HEK293 (cell line): ENCODE data around the gene MAK.
"Not testable (repeated sequence)": the region's sequence is repeated elsewhere in the genome, so short reads cannot be mapped to it uniquely, and the experiment has no call there.

Experiments used
- CTCF ChIA-PET: fragments of 350-600 bp; formaldehyde crosslinking; extraction: SDS; loops from one replicate; lab custom pipeline; 2021; ENCODE audit warnings: antibody characterized with exemption; lab: Yijun Ruan, JAX
- POLR2A ChIA-PET: fragments of 300-600 bp; formaldehyde crosslinking; extraction: SDS; loops from one replicate; lab custom pipeline; 2020; ENCODE audit warnings: antibody characterized with exemption, inconsistent platforms; lab: Yijun Ruan, JAX
- H3K27ac ChIP-seq: fragments of 200-500 bp; sonication (Bioruptor generic); 2 replicates; pipeline ENCODE4 v1.5.1; 2014; ENCODE audit warnings: low read depth, low read length, control low read depth, inconsistent platforms; ENCODE audit errors: extremely low read depth
- H3K36me3 ChIP-seq, 2 experiments: fragments of 200-500 bp in 1 of 2; sonication (Bioruptor generic) in 1 of 2; 1 replicate in 1 of 2; 2 replicates in 1 of 2; pipeline ENCODE4 v1.5.1; 2014 to 2017; ENCODE audit warnings: inconsistent platforms in 2 of 2, low read length in 2 of 2; ENCODE audit not compliant: control insufficient read depth in 2 of 2, insufficient read depth in 1 of 2
- H3K4me1 ChIP-seq: fragments of 200-500 bp; sonication (Bioruptor generic); 2 replicates; pipeline ENCODE4 v1.5.1; 2014; ENCODE audit warnings: mild to moderate bottlenecking, low read length, inconsistent platforms; ENCODE audit not compliant: control insufficient read depth, insufficient read depth
- H3K4me3 ChIP-seq: 2 replicates; pipeline ENCODE4 v1.5.1; 2011; ENCODE audit warnings: low read depth, mild to moderate bottlenecking, control low read depth, low read length, moderate library complexity
- H3K9me3 ChIP-seq: fragments of 200-500 bp; sonication (Bioruptor generic); 2 replicates; pipeline ENCODE4 v1.5.1; 2014; ENCODE audit warnings: low read depth, low read length, inconsistent platforms; ENCODE audit not compliant: control insufficient read depth, insufficient read depth
- AEBP2 ChIP-seq: fragments of 450-650 bp; formaldehyde crosslinking; IDR thresholded peaks from 2 replicates; pipeline ENCODE4 v1.5.1; 2016; ENCODE audit warnings: missing biosample characterization, missing genetic modification characterization, borderline replicate concordance
- KLF16 ChIP-seq: fragments of 450-650 bp; formaldehyde crosslinking; IDR thresholded peaks from 2 replicates; pipeline ENCODE4 v1.5.1; 2017; ENCODE audit warnings: missing biosample characterization, missing genetic modification characterization
- OSR2 ChIP-seq: fragments of 450-650 bp; formaldehyde crosslinking; IDR thresholded peaks from 2 replicates; pipeline ENCODE4 v1.5.1; 2016; ENCODE audit warnings: missing biosample characterization, missing genetic modification characterization
- PRDM4 ChIP-seq: fragments of 450-650 bp; formaldehyde crosslinking; IDR thresholded peaks from 2 replicates; pipeline ENCODE4 v1.5.1; 2017; ENCODE audit warnings: missing biosample characterization, missing genetic modification characterization
- SCRT2 ChIP-seq: fragments of 450-650 bp; formaldehyde crosslinking; IDR thresholded peaks from 2 replicates; pipeline ENCODE4 v1.5.1; 2016; ENCODE audit warnings: missing biosample characterization, missing genetic modification characterization
- TCF7L2 ChIP-seq: IDR thresholded peaks from 2 replicates; pipeline ENCODE4 v1.6.1; 2011; ENCODE audit warnings: low read depth, mild to moderate bottlenecking, inconsistent platforms, low read length, moderate library complexity, borderline replicate concordance
- ZBTB1 ChIP-seq: fragments of 450-650 bp; formaldehyde crosslinking; IDR thresholded peaks from 2 replicates; pipeline ENCODE4 v1.5.1; 2016; ENCODE audit warnings: missing biosample characterization, missing genetic modification characterization
- ZEB2 ChIP-seq: fragments of 450-650 bp; formaldehyde crosslinking; IDR thresholded peaks from 2 replicates; pipeline ENCODE4 v1.5.1; 2016; ENCODE audit warnings: missing biosample characterization, missing genetic modification characterization
- ZNF155 ChIP-seq: fragments of 450-650 bp; formaldehyde crosslinking; IDR thresholded peaks from 2 replicates; pipeline ENCODE4 v1.5.1; 2016; ENCODE audit warnings: missing biosample characterization, missing genetic modification characterization
- ZNF202 ChIP-seq: fragments of 450-650 bp; formaldehyde crosslinking; IDR thresholded peaks from 2 replicates; pipeline ENCODE4 v1.5.1; 2016; ENCODE audit warnings: missing biosample characterization, missing genetic modification characterization, borderline replicate concordance
- ZNF624 ChIP-seq: fragments of 450-650 bp; formaldehyde crosslinking; IDR thresholded peaks from 2 replicates; pipeline ENCODE4 v1.5.1; 2017; ENCODE audit warnings: missing biosample characterization, missing genetic modification characterization
- ZNF629 ChIP-seq: fragments of 450-650 bp; formaldehyde crosslinking; IDR thresholded peaks from 2 replicates; pipeline ENCODE4 v1.5.1; 2017; ENCODE audit warnings: missing biosample characterization, missing genetic modification characterization

The MAK gene

DNA sequence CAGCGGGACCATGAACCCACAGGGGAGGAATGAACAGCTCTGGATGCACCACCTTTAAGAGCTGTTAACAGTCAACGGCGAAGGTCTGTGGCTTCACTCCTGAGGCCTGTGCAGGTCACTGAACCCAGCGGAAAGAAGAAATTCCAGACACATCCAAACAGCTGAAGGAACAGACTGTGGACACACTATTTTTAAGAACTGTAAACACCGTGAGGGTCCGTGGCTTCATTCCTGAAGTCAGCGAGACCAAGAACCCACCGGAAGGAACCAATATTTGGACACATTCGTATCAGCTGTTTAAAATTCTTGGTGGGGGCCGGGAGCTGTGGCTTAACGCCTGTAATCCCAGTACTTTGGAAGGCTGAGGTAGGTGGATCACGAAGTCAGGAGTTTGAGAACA is 96.1 kb downstream of the MAK start:
- no peak overlapping the region for H3K27ac ChIP-seq
- H3K4me3 ChIP-seq, result no peak overlapping the region
- ChIA-PET POLR2A (interaction anchor here (1.2 to 2.5 kb wide), 4 partner anchors 9 to 19 kb away, joined by 3 to 10 read pairs (median 4); partner anchors contain the start of gene TMEM14C), CTCF (interaction anchor here (0.6 to 1.2 kb wide), 2 partner anchors 7 to 264 kb away, joined by 3 to 5 read pairs; no protein-coding TSS in a partner anchor)
- H3K4me1 ChIP-seq, result peaks cover 5% of the 10 kb centered on the region; the same call in 1 of the 2 replicates
- H3K36me3 ChIP-seq, result no peaks in the 10 kb centered on the region; a peak in 1 of 3 replicates
- H3K9me3 ChIP-seq, result no peaks in the 10 kb centered on the region
- TF ChIP-seq ZNF629 (tag by site-specific recombination), result no peak

DNA sequence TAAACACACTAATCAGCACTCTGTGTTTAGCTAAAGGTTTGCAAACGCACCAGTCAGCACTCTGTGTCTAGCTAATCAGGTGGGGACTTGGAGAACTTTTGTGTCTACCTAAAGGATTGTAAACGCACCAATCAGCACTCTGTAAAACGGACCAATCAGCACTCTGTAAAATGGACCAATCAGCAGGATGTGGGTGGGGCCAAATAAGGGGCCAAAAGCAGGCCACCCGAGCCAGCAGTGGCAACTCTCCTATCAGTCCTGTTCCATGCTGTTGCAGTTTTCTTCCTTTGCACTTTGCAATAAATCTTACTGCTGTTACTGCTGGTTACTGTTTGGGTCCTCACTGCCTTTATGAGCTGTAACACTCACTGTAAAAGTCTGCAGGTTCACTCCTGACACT is 96.7 kb downstream of the MAK start:
- CTCF ChIA-PET, result interaction anchor here (1.2 kb wide), 1 partner anchor 263 kb away, joined by 5 read pairs; no protein-coding TSS in a partner anchor
- POLR2A ChIA-PET, result interaction anchor here (1.2 to 2.5 kb wide), 4 partner anchors 8 to 19 kb away, joined by 3 to 10 read pairs (median 4); partner anchors contain the start of gene TMEM14C

DNA sequence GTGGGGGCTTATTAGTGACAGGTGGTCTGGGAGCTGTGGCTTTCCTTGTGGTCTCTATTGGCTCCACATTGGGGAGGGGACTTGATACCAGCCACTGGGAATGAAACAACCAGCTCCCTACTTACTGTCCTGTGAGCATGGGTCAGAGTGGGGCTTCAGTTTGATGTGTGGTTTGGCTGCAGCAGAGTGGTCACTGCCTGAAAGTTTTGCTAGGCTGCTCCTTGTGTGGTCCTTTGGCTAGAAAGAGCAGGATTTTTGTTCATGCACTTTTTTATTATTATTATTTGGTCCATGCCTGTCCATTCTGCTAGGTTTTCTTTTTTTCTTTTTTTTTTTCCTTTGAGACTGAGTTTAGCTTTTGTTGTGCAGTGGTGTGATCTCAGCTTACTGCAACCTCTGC is 98.3 kb downstream of the MAK start:
- H3K4me1 ChIP-seq, result no peaks in the 10 kb centered on the region
- H3K27ac ChIP-seq, result no peak overlapping the region
- POLR2A ChIA-PET, result interaction anchor here (0.7 kb wide), 1 partner anchor 72 kb away, joined by 8 read pairs; no protein-coding TSS in a partner anchor
- no peaks in the 10 kb centered on the region; a peak in 1 of 3 replicates for H3K36me3 ChIP-seq
- no peak overlapping the region for H3K4me3 ChIP-seq
- TF ChIP-seq SCRT2 (tag by site-specific recombination), result no peak
- TF ChIP-seq ZEB2 (tag by site-specific recombination), result no peak
- no peak for TF ChIP-seq ZNF624 (tag by site-specific recombination)
- no peak for TF ChIP-seq AEBP2 (tag by site-specific recombination)
- TF ChIP-seq TCF7L2, result no peak
- no peak for TF ChIP-seq ZNF202 (tag by site-specific recombination)
- TF ChIP-seq PRDM4 (tag by site-specific recombination), result no peak
- TF ChIP-seq OSR2 (tag by site-specific recombination), result no peak
- TF ChIP-seq, all 188 proteins: peak for 0
- CTCF ChIA-PET, result interaction anchor here (0.5 kb wide), 1 partner anchor 23 kb away, joined by 4 read pairs; no protein-coding TSS in a partner anchor
- H3K9me3 ChIP-seq, result no peaks in the 10 kb centered on the region

More for the DNA sequence above, 96.7 kb downstream of the MAK start:
- not testable (repeated sequence) for H3K4me1 ChIP-seq, H3K27ac ChIP-seq, H3K9me3 ChIP-seq, H3K4me3 ChIP-seq, H3K36me3 ChIP-seq

DNA sequence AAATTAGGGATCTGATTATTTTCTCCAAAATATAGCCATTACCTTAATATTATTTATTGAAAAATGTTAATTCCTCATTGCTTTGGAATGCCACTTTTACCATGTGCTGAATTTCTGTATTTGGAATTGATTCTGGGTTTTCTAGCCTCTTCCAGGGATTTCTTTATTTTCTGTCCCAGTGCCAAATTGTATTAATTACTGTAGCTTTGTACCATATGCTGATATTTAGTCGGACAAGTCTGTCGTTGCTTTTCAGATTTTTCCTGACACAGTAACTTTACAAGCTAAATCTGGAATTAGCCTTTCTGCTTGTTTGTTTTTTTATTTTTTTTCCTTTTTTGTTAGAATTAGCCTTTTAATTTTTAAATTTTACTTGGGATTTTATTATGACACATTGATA is 101.6 kb downstream of the MAK start:
- Histone ChIP-seq H3K9me3 (no peaks in the 10 kb centered on the region), H3K4me3 (no peak overlapping the region), H3K27ac (no peak overlapping the region), H3K4me1 (no peaks in the 10 kb centered on the region), H3K36me3 (peaks cover 0 to 18% of the 10 kb centered on the region in 2 experiments; a peak in 2 of 3 replicates)
- POLR2A ChIA-PET, result interaction anchor here (0.6 to 6.7 kb wide), 5 partner anchors 10 to 60 kb away, joined by 3 to 53 read pairs (median 3); partner anchors contain the start of genes TMEM14B and TMEM14C
- CTCF ChIA-PET, result interaction anchor here (0.7 to 2.3 kb wide), 4 partner anchors 10 to 690 kb away, joined by 3 to 7 read pairs (median 4); partner anchors contain the start of gene TMEM14B
- TF ChIP-seq ZBTB1 (tag by site-specific recombination) (no peak), KLF16 (no peak), ZNF155 (tag by site-specific recombination) (no peak)
